Body of pancreas (tissue), 4 donors: ENCODE measurements around the gene RSL1D1.

Experiments used
- POLR2A ChIP-seq, 3 donors: fragments of 450-650 bp; IDR thresholded peaks; one replicate each; pipeline ENCODE4 v1.6.1; 2016; ENCODE audit warnings: antibody characterized with exemption in 3 of 3, mild to moderate bottlenecking in 2 of 3
- TF ChIP-seq, protein P1 (sequence below), 7 experiments: fragments of 450-650 bp in 4 of 7; fragments of 200-600 bp in 3 of 7; sonication (generic) in 3 of 7; IDR thresholded peaks; one replicate each; pipeline ENCODE4 v1.5.1; 2016 to 2019; ENCODE audit warnings: antibody characterized with exemption in 7 of 7

DNA sequence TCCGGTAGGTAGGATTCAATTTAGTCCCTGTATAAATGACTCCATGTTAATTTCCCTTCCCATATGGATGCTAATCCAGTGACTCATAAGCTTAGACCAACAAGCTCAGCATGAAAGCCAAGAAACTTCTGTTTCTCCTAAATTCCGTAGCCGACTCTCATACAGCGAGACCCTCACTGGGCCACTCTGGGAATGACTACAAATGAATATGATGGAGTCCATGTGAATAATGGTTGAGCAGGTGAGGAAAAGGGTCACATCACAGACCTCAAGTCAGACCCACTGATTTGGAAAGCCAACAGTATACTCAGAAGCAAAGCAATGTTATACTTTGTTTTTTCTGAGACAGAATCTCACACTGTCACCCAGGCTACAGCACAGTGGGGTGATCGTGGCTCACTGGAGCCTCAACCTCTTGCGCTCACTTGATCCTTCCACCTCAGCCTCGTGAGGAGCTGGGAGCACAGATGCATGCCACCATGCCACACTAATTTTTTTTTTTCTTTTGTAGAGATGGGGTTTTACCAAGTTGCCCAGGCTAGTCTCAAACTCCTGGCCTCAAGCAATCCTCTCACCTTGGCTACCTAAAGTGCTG is 14.6 kb downstream of the RSL1D1 start:
- TF ChIP-seq POLR2A (IDR thresholded peaks at IDR 0.05) = no peak
- TF ChIP-seq, protein P1, sequence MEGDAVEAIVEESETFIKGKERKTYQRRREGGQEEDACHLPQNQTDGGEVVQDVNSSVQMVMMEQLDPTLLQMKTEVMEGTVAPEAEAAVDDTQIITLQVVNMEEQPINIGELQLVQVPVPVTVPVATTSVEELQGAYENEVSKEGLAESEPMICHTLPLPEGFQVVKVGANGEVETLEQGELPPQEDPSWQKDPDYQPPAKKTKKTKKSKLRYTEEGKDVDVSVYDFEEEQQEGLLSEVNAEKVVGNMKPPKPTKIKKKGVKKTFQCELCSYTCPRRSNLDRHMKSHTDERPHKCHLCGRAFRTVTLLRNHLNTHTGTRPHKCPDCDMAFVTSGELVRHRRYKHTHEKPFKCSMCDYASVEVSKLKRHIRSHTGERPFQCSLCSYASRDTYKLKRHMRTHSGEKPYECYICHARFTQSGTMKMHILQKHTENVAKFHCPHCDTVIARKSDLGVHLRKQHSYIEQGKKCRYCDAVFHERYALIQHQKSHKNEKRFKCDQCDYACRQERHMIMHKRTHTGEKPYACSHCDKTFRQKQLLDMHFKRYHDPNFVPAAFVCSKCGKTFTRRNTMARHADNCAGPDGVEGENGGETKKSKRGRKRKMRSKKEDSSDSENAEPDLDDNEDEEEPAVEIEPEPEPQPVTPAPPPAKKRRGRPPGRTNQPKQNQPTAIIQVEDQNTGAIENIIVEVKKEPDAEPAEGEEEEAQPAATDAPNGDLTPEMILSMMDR (IDR thresholded peaks at IDR 0.05) = no peak
